Breast epithelium (tissue), 4 donors: ENCODE results near the gene TRAF4. TPM values are rescaled to one million over a fixed set of nuclear protein-coding genes. Genes with fewer than 3 reads are reported as not detected.
A peak's percentile ranks its signal among the peaks of the same experiment; 100 is the strongest.

Experiments
- DNase-seq, 2 donors: peaks; one replicate each; pipeline ENCODE4 v3.0.0-alpha.2; 2019; ENCODE audit warnings: low spot score in 2 of 2
- H3K27ac ChIP-seq, 2 donors: fragments of 200-600 bp; sonication (generic) in 1 of 2; one replicate each; pipeline ENCODE4 v1.5.1; 2016 to 2019; ENCODE audit warnings: mild to moderate bottlenecking in 1 of 2
- H3K27me3 ChIP-seq, 2 donors: fragments of 200-600 bp; sonication (generic) in 1 of 2; one replicate each; pipeline versions ENCODE4 v1.5.1 to v1.6.0; 2017 to 2019; ENCODE audit warnings: control low read depth in 1 of 2, mild to moderate bottlenecking in 1 of 2
- H3K36me3 ChIP-seq: fragments of 200-600 bp; one replicate; pipeline ENCODE4 v1.5.1; 2019
- H3K4me1 ChIP-seq, 2 donors: fragments of 200-600 bp; sonication (generic); one replicate each; pipeline ENCODE4 v1.5.1; 2016 to 2019; ENCODE audit warnings: control low read depth in 1 of 2
- H3K4me3 ChIP-seq, 3 donors: fragments of 200-600 bp; sonication (generic); 1 replicate in 2 of 3; 2 replicates in 1 of 3; pipeline ENCODE4 v1.5.1; 2016 to 2019; ENCODE audit warnings: mild to moderate bottlenecking in 3 of 3, moderate library complexity in 2 of 3
- H3K9me3 ChIP-seq, 2 donors: fragments of 200-600 bp; sonication (generic) in 1 of 2; one replicate each; pipeline ENCODE4 v1.5.1; 2016 to 2019; ENCODE audit warnings: control low read depth in 1 of 2
- POLR2A ChIP-seq: fragments of 450-650 bp; IDR thresholded peaks from one replicate; pipeline ENCODE4 v1.6.1; 2016; ENCODE audit warnings: antibody characterized with exemption, mild to moderate bottlenecking, moderate library complexity
- POLR2AphosphoS5 ChIP-seq, 3 donors: sonication (generic); formaldehyde crosslinking; IDR thresholded peaks; one replicate each; pipeline ENCODE4 v1.6.1; 2017; ENCODE audit warnings: antibody characterized with exemption in 3 of 3
- intact Hi-C: fragments of 100-400 bp; cut with DNase I; formaldehyde crosslinking; loops from one replicate; pipeline ENCODE4 v1.15.1; 2023; ENCODE audit warnings: low total_unique reads
- total RNA-seq, 3 donors: library from RNA; depleted of rRNA; stranded (reverse); fragments of >200 nt; gene quantifications; one replicate each; pipeline ENCODE4 v1.1.0, GENCODE V29; 2016
- TF ChIP-seq, protein P1 (sequence below), 3 donors: fragments of 450-650 bp; IDR thresholded peaks; one replicate each; pipeline ENCODE4 v1.5.1; 2016 to 2017; ENCODE audit warnings: antibody characterized with exemption in 3 of 3, mild to moderate bottlenecking in 3 of 3, moderate library complexity in 3 of 3

The TRAF4 gene
- total RNA-seq, 3 donors from 2014 or later: 12.3 to 63.6 (median 48.9) TPM

DNA sequence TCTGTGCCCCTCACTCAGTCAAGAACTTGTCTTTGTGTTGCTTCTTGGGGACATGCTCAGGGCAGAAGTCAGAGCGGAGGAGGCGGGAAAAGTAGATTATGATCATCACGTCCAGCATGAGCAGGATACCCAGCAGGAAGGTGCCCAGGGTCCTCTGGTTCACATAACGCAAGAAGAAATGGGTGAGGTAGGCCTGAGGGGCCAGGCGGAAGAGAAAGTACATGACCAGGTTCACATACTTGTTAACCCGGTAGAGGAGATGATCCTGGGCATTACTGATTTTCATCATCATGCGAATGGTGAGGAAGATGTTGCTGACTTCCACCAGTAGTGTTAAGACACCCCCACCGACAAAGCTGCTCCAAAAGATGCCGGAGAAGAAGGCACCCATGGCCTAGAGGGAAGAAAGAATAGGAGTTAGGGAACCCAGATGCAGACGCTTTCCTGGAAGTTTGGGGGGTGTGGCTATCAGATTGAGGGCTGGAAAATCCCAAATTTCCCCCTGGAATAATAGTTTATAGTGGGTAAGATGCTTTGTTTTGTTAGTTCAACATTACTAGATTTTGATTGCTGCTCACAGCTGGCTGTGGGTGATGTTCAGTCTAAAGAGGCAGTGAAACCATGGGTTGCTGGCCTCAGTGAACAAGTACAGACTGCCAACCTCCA is 19.2 kb upstream of the TRAF4 start:
- H3K27ac ChIP-seq: peak overlapping the region; percentile 99
- DNase-seq: no peak
- no peaks in the 10 kb centered on the region for H3K36me3 ChIP-seq
- TF ChIP-seq, protein P1, sequence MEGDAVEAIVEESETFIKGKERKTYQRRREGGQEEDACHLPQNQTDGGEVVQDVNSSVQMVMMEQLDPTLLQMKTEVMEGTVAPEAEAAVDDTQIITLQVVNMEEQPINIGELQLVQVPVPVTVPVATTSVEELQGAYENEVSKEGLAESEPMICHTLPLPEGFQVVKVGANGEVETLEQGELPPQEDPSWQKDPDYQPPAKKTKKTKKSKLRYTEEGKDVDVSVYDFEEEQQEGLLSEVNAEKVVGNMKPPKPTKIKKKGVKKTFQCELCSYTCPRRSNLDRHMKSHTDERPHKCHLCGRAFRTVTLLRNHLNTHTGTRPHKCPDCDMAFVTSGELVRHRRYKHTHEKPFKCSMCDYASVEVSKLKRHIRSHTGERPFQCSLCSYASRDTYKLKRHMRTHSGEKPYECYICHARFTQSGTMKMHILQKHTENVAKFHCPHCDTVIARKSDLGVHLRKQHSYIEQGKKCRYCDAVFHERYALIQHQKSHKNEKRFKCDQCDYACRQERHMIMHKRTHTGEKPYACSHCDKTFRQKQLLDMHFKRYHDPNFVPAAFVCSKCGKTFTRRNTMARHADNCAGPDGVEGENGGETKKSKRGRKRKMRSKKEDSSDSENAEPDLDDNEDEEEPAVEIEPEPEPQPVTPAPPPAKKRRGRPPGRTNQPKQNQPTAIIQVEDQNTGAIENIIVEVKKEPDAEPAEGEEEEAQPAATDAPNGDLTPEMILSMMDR (IDR thresholded peaks at IDR 0.05): no peak
- TF ChIP-seq POLR2A (no peak), POLR2AphosphoS5 (IDR thresholded peaks at IDR 0.05) (no peak)
- H3K4me1 ChIP-seq: peaks cover 12 to 15% of the 10 kb centered on the region in 2 donors
- H3K27me3 ChIP-seq: no peaks in the 10 kb centered on the region
- H3K9me3 ChIP-seq: no peaks in the 10 kb centered on the region
- no peak overlapping the region for H3K4me3 ChIP-seq
- intact Hi-C loops: no loop called here

DNA sequence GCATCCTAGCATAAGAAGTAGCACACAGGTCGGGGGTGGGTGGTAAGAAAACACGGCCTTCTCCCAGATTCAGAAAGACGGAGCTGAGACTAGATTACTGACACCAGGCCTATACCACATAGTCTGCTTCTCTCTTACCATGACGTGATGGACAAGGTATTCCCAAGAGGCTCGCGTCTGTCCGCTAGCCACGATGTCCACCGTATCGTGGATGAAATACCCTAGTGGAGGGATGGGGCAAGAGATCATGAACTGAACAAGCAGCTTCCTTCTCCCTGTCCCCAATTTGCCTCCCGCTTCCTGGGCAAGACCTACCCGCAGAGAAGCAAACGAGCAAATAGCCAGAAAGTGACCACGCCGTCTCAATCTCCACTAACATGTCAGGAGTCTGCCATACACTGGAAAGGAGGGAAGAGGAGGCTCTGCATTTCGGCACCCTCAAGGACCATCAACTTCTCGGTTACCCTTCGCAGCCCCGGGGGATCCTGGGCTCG is 18.6 kb upstream of the TRAF4 start:
- Histone ChIP-seq H3K4me1 (peaks cover 12 to 15% of the 10 kb centered on the region in 2 donors), H3K36me3 (no peaks in the 10 kb centered on the region), H3K27ac (peak overlapping the region; percentile 99), H3K27me3 (no peaks in the 10 kb centered on the region), H3K9me3 (no peaks in the 10 kb centered on the region), H3K4me3 (peak overlapping the region; percentile 74 to 83 (median 77))
- intact Hi-C loops: no loop called here
- DNase-seq: no peak
- TF ChIP-seq POLR2A (no peak), POLR2AphosphoS5 (IDR thresholded peaks at IDR 0.05) (peak in 1 of 3 donors; percentile 19)

DNA sequence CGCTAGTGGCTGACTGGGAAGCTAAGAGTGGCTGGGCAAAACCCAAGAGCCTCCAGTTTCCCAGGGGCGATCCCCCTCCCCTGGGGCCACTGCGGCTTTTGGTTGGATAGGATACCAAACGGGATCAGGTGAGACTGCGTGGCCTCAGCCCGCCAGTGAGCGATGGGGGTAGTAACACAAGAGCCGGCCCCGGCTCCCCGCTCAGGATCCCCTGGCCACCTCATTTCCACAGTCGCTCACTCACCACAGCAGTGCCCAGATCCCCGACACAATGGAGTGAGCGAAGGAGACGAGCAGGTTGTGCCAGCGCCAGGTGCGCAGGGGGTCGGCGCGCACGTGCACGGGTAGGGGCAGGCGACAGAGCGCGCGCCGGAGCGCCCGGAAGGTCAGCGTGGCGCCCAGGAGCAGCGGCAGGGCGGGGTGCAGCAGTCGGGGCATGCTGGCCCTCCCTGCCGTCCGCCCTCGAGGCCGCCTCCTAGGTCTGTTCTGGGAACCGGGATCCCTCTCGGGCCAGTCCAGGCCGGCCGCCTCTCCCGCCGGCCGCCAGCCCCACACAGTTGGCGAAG is 18.1 kb upstream of the TRAF4 start:
- peaks cover 12 to 13% of the 10 kb centered on the region in 2 donors for H3K4me1 ChIP-seq
- intact Hi-C loops: no loop called here
- H3K9me3 ChIP-seq: no peaks in the 10 kb centered on the region
- H3K27me3 ChIP-seq: no peaks in the 10 kb centered on the region
- peak overlapping the region; percentile 74 to 83 (median 77) for H3K4me3 ChIP-seq
- no peaks in the 10 kb centered on the region for H3K36me3 ChIP-seq
- peak overlapping the region; percentile 99 for H3K27ac ChIP-seq
- no peak for DNase-seq
- TF ChIP-seq POLR2AphosphoS5 (IDR thresholded peaks at IDR 0.05): peak in 2 of 3 donors; percentile 15 to 18
- TF ChIP-seq POLR2A: no peak

DNA sequence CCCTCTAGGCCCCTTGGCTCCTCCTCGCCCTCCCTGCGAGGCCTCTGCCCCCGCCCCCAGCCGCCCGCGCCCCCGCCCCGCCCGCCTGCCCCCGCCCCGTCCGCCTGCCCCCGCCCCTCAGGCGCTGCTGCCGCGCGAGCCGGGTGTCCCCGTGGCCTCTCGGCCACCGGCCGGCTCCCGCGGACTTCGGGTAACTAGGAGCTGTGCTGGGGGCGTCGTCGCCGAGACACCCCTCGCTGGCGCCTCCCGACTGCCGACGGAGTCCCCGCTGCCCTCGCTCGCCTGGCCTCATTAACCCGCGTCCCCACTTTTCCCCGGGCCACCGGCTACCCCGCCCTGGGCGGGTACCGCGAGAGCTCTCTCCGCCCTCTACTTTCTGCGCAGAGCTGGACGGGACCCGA is 17.6 kb upstream of the TRAF4 start, which contains the start of gene TLCD1:
Gene TLCD1 (minus strand): TSS at position 8 of the 401 bp plus-strand sequence. CDS start 136 bp downstream, outside the sequence.
- Histone ChIP-seq H3K27ac (peak within 1 kb of the TSS; percentile 99), H3K36me3 (no peaks in the 10 kb centered on the region), H3K4me3 (peak within 1 kb of the TSS; percentile 74 to 83 (median 77)), H3K27me3 (no peaks in the 10 kb centered on the region), H3K4me1 (peaks cover 9 to 12% of the 10 kb centered on the region in 2 donors), H3K9me3 (no peaks in the 10 kb centered on the region)
- no peak for DNase-seq
- intact Hi-C loops: no loop called here
- TF ChIP-seq POLR2AphosphoS5 (IDR thresholded peaks at IDR 0.05) (no peak), POLR2A (no peak)
- TF ChIP-seq, protein P1 (IDR thresholded peaks at IDR 0.05): no peak

DNA sequence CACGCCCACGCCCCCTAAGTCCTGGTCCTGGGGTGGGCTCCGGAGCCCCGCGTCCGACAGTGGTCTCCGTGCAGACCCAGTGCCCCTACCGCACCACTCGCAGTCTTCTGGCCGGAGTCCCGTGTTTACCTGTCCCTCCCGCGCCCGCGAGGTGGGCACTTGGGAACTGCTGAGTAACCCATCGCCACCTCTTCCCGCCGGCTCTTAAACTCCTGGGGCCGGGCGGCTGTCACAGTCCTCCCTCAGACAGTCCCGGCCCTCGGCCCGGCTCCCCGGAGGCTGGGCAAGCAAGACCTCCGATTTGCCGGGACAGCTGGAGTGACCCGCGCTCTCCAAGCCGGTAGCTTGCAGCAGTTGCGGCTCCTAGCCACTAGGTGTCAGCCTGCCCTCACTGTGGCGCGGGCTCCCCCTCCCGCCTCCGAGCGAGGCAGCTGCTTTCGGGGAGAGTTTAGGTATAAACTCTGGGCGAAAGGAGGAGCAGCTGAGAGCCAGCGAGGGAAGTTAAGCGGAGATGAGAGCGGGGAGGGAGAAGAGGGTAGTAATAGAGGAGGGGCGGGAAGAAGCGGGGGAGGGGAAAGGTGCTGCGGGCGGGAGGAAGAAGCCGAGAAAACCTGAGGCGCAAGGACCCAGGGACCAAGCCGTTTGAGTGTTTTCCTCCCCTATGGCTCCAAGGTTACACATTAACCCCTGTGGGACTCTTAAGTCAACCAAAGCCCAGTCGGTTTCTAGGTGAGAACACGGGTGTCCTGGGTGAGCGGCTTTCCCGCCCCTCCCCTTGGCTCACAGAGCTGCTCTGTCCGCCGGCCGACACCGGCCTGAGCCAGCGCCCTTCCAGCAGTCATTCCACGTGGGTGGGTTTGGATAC is 17.0 kb upstream of the TRAF4 start:
- no peaks in the 10 kb centered on the region for H3K36me3 ChIP-seq
- TF ChIP-seq POLR2AphosphoS5 (IDR thresholded peaks at IDR 0.05) (peak; percentile 64 to 85 (median 78)), POLR2A (no peak)
- TF ChIP-seq, protein P1 (IDR thresholded peaks at IDR 0.05): peak; percentile 99 to 100 (median 100)
- H3K4me3 ChIP-seq: peak overlapping the region; percentile 74 to 83 (median 77)
- peak; percentile 94 to 96 for DNase-seq
- no peaks in the 10 kb centered on the region for H3K9me3 ChIP-seq
- peaks cover 3 to 12% of the 10 kb centered on the region in 2 donors for H3K4me1 ChIP-seq
- no peaks in the 10 kb centered on the region for H3K27me3 ChIP-seq
- intact Hi-C loops: no loop called here
- peak overlapping the region; percentile 99 for H3K27ac ChIP-seq
